ENCODE data around the gene STAT5B.

DNA sequence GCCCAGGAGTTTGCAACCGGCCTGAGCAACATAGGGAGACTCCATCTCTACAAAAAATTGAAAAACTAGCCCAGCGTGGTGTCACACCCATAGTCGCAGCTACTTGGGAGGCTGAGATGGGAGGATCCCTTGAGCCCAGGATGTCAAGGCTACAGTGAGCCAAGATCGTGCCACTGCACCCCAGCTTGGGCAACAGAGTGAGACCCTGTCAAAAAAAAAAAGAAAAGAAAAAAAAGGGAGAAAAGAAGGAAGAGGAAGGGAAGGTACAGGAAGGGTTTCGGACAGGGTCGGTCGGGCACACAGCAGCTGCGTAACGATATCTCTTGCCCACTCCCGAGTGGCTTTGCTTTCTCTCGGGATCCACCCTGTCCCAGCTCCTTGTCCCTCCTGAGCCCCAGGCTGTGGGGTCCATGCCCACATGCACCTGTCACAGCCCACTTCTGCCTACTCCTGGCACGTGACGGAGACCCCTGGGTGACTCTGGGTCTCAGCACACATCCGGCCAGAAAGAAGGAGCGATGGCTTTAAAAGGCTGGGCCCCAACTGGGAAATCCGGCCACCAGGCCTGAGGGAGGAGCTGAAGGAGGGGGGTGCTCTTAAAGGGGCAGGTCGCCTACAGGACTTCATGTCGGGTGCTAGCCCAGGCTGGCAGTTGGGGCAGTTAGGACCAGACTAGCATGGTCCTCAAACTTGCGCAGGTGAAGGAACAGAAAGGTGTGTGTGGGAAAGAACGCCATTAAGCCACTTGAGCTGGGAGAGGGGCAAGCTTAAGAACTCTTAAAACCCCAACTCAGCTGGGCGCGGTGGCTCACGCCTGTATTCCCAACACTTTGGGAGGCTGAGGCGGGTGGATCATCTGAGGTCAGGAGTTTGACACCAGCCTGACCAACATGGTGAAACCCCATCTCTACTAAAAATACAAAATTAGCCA lies 82.0 kb downstream of the STAT5B start, which contains the start of gene GHDC:
- no peak; the same call in 1 of the 2 replicates for TF ChIP-seq CREM (IDR thresholded peaks at IDR 0.05; ENCODE audit: low read depth)
- TF ChIP-seq CTCF (IDR thresholded peaks at IDR 0.05 in 2 of 3, conservative IDR thresholded peaks at IDR 0.05 in 1 of 3; ENCODE audit: insufficient read depth in 2 of 3, low read depth in 1 of 3, low read length in 3 of 3) = no peak; a peak in 1 of 6 replicates
- no peak for TF ChIP-seq ETV6 (IDR thresholded peaks at IDR 0.05; ENCODE audit: borderline replicate concordance in 1 of 2, low read depth in 2 of 2, low read length in 1 of 2)
- TF ChIP-seq ETV6 (CRISPR knock-in tag; IDR thresholded peaks at IDR 0.05; ENCODE audit: borderline replicate concordance) = no peak
- no peak for TF ChIP-seq TCF15 (CRISPR knock-in tag; IDR thresholded peaks at IDR 0.05)
- TF ChIP-seq ZBTB7A (IDR thresholded peaks at IDR 0.05; ENCODE audit: borderline replicate concordance, control insufficient read depth, low read depth, low read length) = peak; percentile 70; the same call in 1 of the 2 replicates
- TF ChIP-seq ZBED1 (IDR thresholded peaks at IDR 0.05) = no peak
- peak; percentile 55 for TF ChIP-seq HCFC1 (IDR thresholded peaks at IDR 0.05; ENCODE audit: low read depth, low read length)
- no peak; the same call in 1 of the 2 replicates for TF ChIP-seq ARID1B (IDR thresholded peaks at IDR 0.05)
- no peak for TF ChIP-seq WHSC1 (IDR thresholded peaks at IDR 0.05; ENCODE audit: low read length)

Measured in K562 (cell line).